HEK293 (cell line): Measurements from ENCODE around the gene MYH13.

ENCODE experiments used
- CTCF ChIA-PET: fragments of 350-600 bp; formaldehyde crosslinking; extraction: SDS; loops from one replicate; lab custom pipeline; 2021; ENCODE audit warnings: antibody characterized with exemption; lab: Yijun Ruan, JAX
- POLR2A ChIA-PET: fragments of 300-600 bp; formaldehyde crosslinking; extraction: SDS; loops from one replicate; lab custom pipeline; 2020; ENCODE audit warnings: antibody characterized with exemption, inconsistent platforms; lab: Yijun Ruan, JAX
- H3K27ac ChIP-seq: fragments of 200-500 bp; sonication (Bioruptor generic); 2 replicates; pipeline ENCODE4 v1.5.1; 2014; ENCODE audit warnings: low read depth, low read length, control low read depth, inconsistent platforms; ENCODE audit errors: extremely low read depth
- H3K36me3 ChIP-seq, 2 experiments: fragments of 200-500 bp in 1 of 2; sonication (Bioruptor generic) in 1 of 2; 1 replicate in 1 of 2; 2 replicates in 1 of 2; pipeline ENCODE4 v1.5.1; 2014 to 2017; ENCODE audit warnings: inconsistent platforms in 2 of 2, low read length in 2 of 2; ENCODE audit not compliant: control insufficient read depth in 2 of 2, insufficient read depth in 1 of 2
- H3K4me1 ChIP-seq: fragments of 200-500 bp; sonication (Bioruptor generic); 2 replicates; pipeline ENCODE4 v1.5.1; 2014; ENCODE audit warnings: mild to moderate bottlenecking, low read length, inconsistent platforms; ENCODE audit not compliant: control insufficient read depth, insufficient read depth
- H3K4me3 ChIP-seq: 2 replicates; pipeline ENCODE4 v1.5.1; 2011; ENCODE audit warnings: low read depth, mild to moderate bottlenecking, control low read depth, low read length, moderate library complexity
- H3K9me3 ChIP-seq: fragments of 200-500 bp; sonication (Bioruptor generic); 2 replicates; pipeline ENCODE4 v1.5.1; 2014; ENCODE audit warnings: low read depth, low read length, inconsistent platforms; ENCODE audit not compliant: control insufficient read depth, insufficient read depth
- HOXC10 ChIP-seq: sonication (generic); formaldehyde crosslinking; IDR thresholded peaks from 2 replicates; pipeline ENCODE4 v1.8.1; 2023; ENCODE audit warnings: mild to moderate bottlenecking, missing genetic modification reagents
- OVOL3 ChIP-seq: fragments of 450-650 bp; formaldehyde crosslinking; IDR thresholded peaks from 2 replicates; pipeline ENCODE4 v1.5.1; 2016; ENCODE audit warnings: missing biosample characterization, missing genetic modification characterization
- SP3 ChIP-seq: fragments of 450-650 bp; formaldehyde crosslinking; IDR thresholded peaks from 2 replicates; pipeline ENCODE4 v1.5.1; 2016; ENCODE audit warnings: missing biosample characterization, missing genetic modification characterization
- YY1 ChIP-seq: fragments of 450-650 bp; formaldehyde crosslinking; IDR thresholded peaks from 2 replicates; pipeline ENCODE4 v1.5.1; 2018; ENCODE audit warnings: missing biosample characterization, missing genetic modification characterization
- ZBTB1 ChIP-seq: fragments of 450-650 bp; formaldehyde crosslinking; IDR thresholded peaks from 2 replicates; pipeline ENCODE4 v1.5.1; 2016; ENCODE audit warnings: missing biosample characterization, missing genetic modification characterization
- ZBTB6 ChIP-seq: fragments of 450-650 bp; formaldehyde crosslinking; IDR thresholded peaks from 2 replicates; pipeline ENCODE4 v1.5.1; 2017; ENCODE audit warnings: missing biosample characterization, missing genetic modification characterization
- ZBTB7A ChIP-seq: fragments of 450-650 bp; formaldehyde crosslinking; IDR thresholded peaks from 2 replicates; pipeline ENCODE4 v1.5.1; 2016; ENCODE audit warnings: low read depth, missing biosample characterization, missing genetic modification characterization
- ZNF2 ChIP-seq: fragments of 450-650 bp; formaldehyde crosslinking; IDR thresholded peaks from 2 replicates; pipeline ENCODE4 v1.5.1; 2016; ENCODE audit warnings: missing biosample characterization, missing genetic modification characterization
- ZNF311 ChIP-seq: fragments of 450-650 bp; formaldehyde crosslinking; IDR thresholded peaks from 2 replicates; pipeline ENCODE4 v1.5.1; 2017; ENCODE audit warnings: missing biosample characterization, missing genetic modification characterization, borderline replicate concordance
- ZNF433 ChIP-seq: fragments of 450-650 bp; formaldehyde crosslinking; IDR thresholded peaks from 2 replicates; pipeline ENCODE4 v1.5.1; 2016; ENCODE audit warnings: missing biosample characterization, missing genetic modification characterization, low read depth
- ZNF48 ChIP-seq: fragments of 450-650 bp; formaldehyde crosslinking; IDR thresholded peaks from 2 replicates; pipeline ENCODE4 v1.5.1; 2016; ENCODE audit warnings: missing biosample characterization, missing genetic modification characterization
- ZNF530 ChIP-seq: fragments of 450-650 bp; formaldehyde crosslinking; IDR thresholded peaks from 2 replicates; pipeline ENCODE4 v1.5.1; 2016; ENCODE audit warnings: low read depth, missing biosample characterization, missing genetic modification characterization
- ZNF548 ChIP-seq: fragments of 450-650 bp; formaldehyde crosslinking; IDR thresholded peaks from 2 replicates; pipeline ENCODE4 v1.5.1; 2016; ENCODE audit warnings: missing biosample characterization, missing genetic modification characterization
- ZNF621 ChIP-seq: fragments of 450-650 bp; formaldehyde crosslinking; IDR thresholded peaks from 2 replicates; pipeline ENCODE4 v1.5.1; 2017; ENCODE audit warnings: missing biosample characterization, missing genetic modification characterization
- ZNF704 ChIP-seq: fragments of 450-650 bp; formaldehyde crosslinking; IDR thresholded peaks from 2 replicates; pipeline ENCODE4 v1.5.1; 2016; ENCODE audit warnings: missing biosample characterization, missing genetic modification characterization
- ZNF776 ChIP-seq: fragments of 450-650 bp; formaldehyde crosslinking; IDR thresholded peaks from 2 replicates; pipeline ENCODE4 v1.5.0; 2017; ENCODE audit warnings: missing biosample characterization, missing genetic modification characterization, borderline replicate concordance
- ZNF777 ChIP-seq: fragments of 450-650 bp; formaldehyde crosslinking; IDR thresholded peaks from 2 replicates; pipeline ENCODE4 v1.5.1; 2017; ENCODE audit warnings: missing biosample characterization, missing genetic modification characterization, borderline replicate concordance
- ZNF830 ChIP-seq: fragments of 450-650 bp; IDR thresholded peaks from 2 replicates; pipeline ENCODE4 v1.5.0; 2018; ENCODE audit warnings: missing biosample characterization, missing genetic modification characterization, low read depth, mild to moderate bottlenecking, moderate library complexity
- ZSCAN16 ChIP-seq: fragments of 450-650 bp; formaldehyde crosslinking; IDR thresholded peaks from 2 replicates; pipeline ENCODE4 v1.5.1; 2016; ENCODE audit warnings: missing biosample characterization, missing genetic modification characterization

Gene MYH13

GRCh38 chr17:10268005-10268404 lies 104.8 kb downstream of the MYH13 start (continued):
- TF ChIP-seq ZNF830 (tag by site-specific recombination) (no peak), YY1 (tag by site-specific recombination) (no peak), ZNF48 (tag by site-specific recombination) (no peak), ZBTB6 (tag by site-specific recombination) (no peak)

GRCh38 chr17:10266296-10266876 lies 106.4 kb downstream of the MYH13 start:
- TF ChIP-seq ZNF548 (tag by site-specific recombination): no peak
- TF ChIP-seq ZNF311 (tag by site-specific recombination): no peak
- TF ChIP-seq ZNF704 (tag by site-specific recombination): no peak
- TF ChIP-seq ZNF777 (tag by site-specific recombination): no peak
- no peak for TF ChIP-seq ZSCAN16 (tag by site-specific recombination)
- TF ChIP-seq ZNF621 (tag by site-specific recombination): no peak
- TF ChIP-seq ZBTB1 (tag by site-specific recombination): no peak
- TF ChIP-seq OVOL3 (tag by site-specific recombination): no peak
- TF ChIP-seq ZNF2 (tag by site-specific recombination): no peak
- TF ChIP-seq ZBTB7A (tag by site-specific recombination): no peak
- Histone ChIP-seq H3K4me3 (no peak overlapping the region), H3K36me3 (no peaks in the 10 kb centered on the region), H3K4me1 (0 out of 2 replicates have a peak, but pooled peaks cover 5% of the 10 kb centered on the region), H3K27ac (no peak overlapping the region), H3K9me3 (no peaks in the 10 kb centered on the region; the same call in 1 of the 2 replicates)
- ChIA-PET POLR2A (no interaction called here), CTCF (no interaction called here)

- TF ChIP-seq SP3 (tag by site-specific recombination): no peak
- TF ChIP-seq HOXC10 (CRISPR knock-in tag): no peak
- no peak for TF ChIP-seq ZNF433 (tag by site-specific recombination)
- no peak for TF ChIP-seq ZNF530 (tag by site-specific recombination)
- no peak for TF ChIP-seq ZNF776 (tag by site-specific recombination)
- Histone ChIP-seq H3K9me3 (no peaks in the 10 kb centered on the region), H3K4me3 (no peak overlapping the region), H3K36me3 (no peaks in the 10 kb centered on the region), H3K27ac (no peak overlapping the region), H3K4me1 (0 out of 2 replicates have a peak, but pooled peaks cover 5% of the 10 kb centered on the region)
- ChIA-PET CTCF (interaction anchor here (0.7 to 1.8 kb wide), 2 partner anchors 12 to 31 kb away, joined by 5 to 6 read pairs; no protein-coding TSS in a partner anchor), POLR2A (no interaction called here)
These were observed 107.6 kb downstream of the MYH13 start for GRCh38 chr17:10265100-10265810.
